ENCODE data around the gene CISTR.

DNA sequence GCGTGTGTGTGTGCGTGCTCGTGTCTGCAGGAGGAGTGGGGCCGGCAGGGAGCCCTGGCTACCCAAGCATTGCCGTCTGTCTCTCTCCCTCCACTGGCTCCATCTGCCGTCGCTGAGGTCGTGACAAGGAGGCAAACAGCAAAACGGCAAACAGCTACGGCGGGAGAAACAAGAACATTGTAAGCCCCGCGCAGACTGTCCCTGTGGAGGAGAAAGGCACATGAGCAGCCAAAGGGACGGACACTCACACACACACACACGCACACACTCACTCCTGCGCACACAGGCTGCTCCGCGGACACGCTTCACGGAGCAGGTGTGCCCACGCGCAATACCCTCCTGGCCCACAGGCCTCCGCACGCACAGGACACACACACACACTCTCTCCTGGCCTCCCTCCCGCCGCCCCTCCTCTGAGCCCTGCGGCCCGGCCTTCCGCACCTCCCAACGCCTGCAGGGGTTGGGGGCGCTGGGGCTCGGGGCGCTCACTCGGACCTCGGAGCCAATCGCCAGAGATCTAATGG lies 905 bp downstream of the CISTR start:
- TF ChIP-seq, protein P1, sequence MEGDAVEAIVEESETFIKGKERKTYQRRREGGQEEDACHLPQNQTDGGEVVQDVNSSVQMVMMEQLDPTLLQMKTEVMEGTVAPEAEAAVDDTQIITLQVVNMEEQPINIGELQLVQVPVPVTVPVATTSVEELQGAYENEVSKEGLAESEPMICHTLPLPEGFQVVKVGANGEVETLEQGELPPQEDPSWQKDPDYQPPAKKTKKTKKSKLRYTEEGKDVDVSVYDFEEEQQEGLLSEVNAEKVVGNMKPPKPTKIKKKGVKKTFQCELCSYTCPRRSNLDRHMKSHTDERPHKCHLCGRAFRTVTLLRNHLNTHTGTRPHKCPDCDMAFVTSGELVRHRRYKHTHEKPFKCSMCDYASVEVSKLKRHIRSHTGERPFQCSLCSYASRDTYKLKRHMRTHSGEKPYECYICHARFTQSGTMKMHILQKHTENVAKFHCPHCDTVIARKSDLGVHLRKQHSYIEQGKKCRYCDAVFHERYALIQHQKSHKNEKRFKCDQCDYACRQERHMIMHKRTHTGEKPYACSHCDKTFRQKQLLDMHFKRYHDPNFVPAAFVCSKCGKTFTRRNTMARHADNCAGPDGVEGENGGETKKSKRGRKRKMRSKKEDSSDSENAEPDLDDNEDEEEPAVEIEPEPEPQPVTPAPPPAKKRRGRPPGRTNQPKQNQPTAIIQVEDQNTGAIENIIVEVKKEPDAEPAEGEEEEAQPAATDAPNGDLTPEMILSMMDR (IDR thresholded peaks at IDR 0.05), result no peak
- TF ChIP-seq POLR2A (IDR thresholded peaks at IDR 0.05), result no peak
